SK-N-SH treated with all-trans-retinoic acid at 6 μM for 48 hours (cell line): ENCODE data around the gene TANC1.

Experiments used
- ATAC-seq: fragments of 200-7000 bp; cut with Tn5 transposase; 3 replicates; pipeline ENCODE4 v1.9.1; 2020; ENCODE audit warnings: mild to moderate bottlenecking, moderate library complexity
- BACH2 ChIP-seq: fragments of 250-450 bp; sonication (Bioruptor Pico); IDR thresholded peaks from 2 replicates; pipeline ENCODE4 v1.9.0; 2021; ENCODE audit warnings: mild to moderate bottlenecking, borderline replicate concordance
- CSDC2 ChIP-seq: fragments of 250-450 bp; sonication (Bioruptor Pico); IDR thresholded peaks from 2 replicates; pipeline ENCODE4 v1.5.0; 2020; ENCODE audit warnings: mild to moderate bottlenecking, moderate library complexity
- CSRNP3 ChIP-seq: fragments of 250-450 bp; sonication (Bioruptor Pico); IDR thresholded peaks from 2 replicates; pipeline ENCODE4 v1.5.1; 2021; ENCODE audit warnings: mild to moderate bottlenecking, moderate library complexity
- ESRRG ChIP-seq: fragments of 250-450 bp; sonication (Bioruptor Pico); IDR thresholded peaks from 2 replicates; pipeline ENCODE4 v1.6.1; 2021; ENCODE audit warnings: mild to moderate bottlenecking
- GLIS3 ChIP-seq: fragments of 250-450 bp; sonication (Bioruptor Pico); IDR thresholded peaks from 2 replicates; pipeline ENCODE4 v1.5.0; 2020; ENCODE audit warnings: mild to moderate bottlenecking, moderate library complexity
- ISL1 ChIP-seq: fragments of 250-450 bp; sonication (Bioruptor Pico); IDR thresholded peaks from 2 replicates; pipeline ENCODE4 v2.1.2; 2022; ENCODE audit warnings: mild to moderate bottlenecking, moderate library complexity
- POU6F1 ChIP-seq: fragments of 250-450 bp; sonication (Bioruptor Pico); IDR thresholded peaks from 2 replicates; pipeline ENCODE4 v1.8.0; 2021; ENCODE audit warnings: low read depth, mild to moderate bottlenecking, moderate library complexity, borderline replicate concordance
- PPARA ChIP-seq: fragments of 250-450 bp; sonication (Bioruptor Pico); IDR thresholded peaks from 2 replicates; pipeline ENCODE4 v1.5.0; 2020; ENCODE audit warnings: mild to moderate bottlenecking, borderline replicate concordance
- RARB ChIP-seq: fragments of 250-450 bp; sonication (Bioruptor Pico); IDR thresholded peaks from 2 replicates; pipeline ENCODE4 v1.8.0; 2021; ENCODE audit warnings: mild to moderate bottlenecking, moderate library complexity
- SNAI2 ChIP-seq: fragments of 250-450 bp; sonication (Bioruptor Pico); IDR thresholded peaks from 2 replicates; pipeline ENCODE4 v1.5.0; 2020; ENCODE audit warnings: mild to moderate bottlenecking, moderate library complexity
- TCF4 ChIP-seq: fragments of 250-450 bp; sonication (Bioruptor Pico); IDR thresholded peaks from 2 replicates; pipeline ENCODE4 v1.8.0; 2021; ENCODE audit warnings: mild to moderate bottlenecking, moderate library complexity, borderline replicate concordance
- TOX ChIP-seq: fragments of 250-450 bp; sonication (Bioruptor Pico); IDR thresholded peaks from 2 replicates; pipeline ENCODE4 v1.8.0; 2021; ENCODE audit warnings: mild to moderate bottlenecking, moderate library complexity, borderline replicate concordance
- ZC3H10 ChIP-seq: fragments of 250-450 bp; sonication (Bioruptor Pico); IDR thresholded peaks from 2 replicates; pipeline ENCODE4 v1.5.1; 2021; ENCODE audit warnings: mild to moderate bottlenecking, moderate library complexity
- ZFP30 ChIP-seq: fragments of 450-650 bp; formaldehyde crosslinking; IDR thresholded peaks from 2 replicates; pipeline ENCODE4 v1.5.0; 2022; ENCODE audit warnings: mild to moderate bottlenecking, moderate library complexity
- ZNF565 ChIP-seq: fragments of 450-650 bp; formaldehyde crosslinking; conservative IDR thresholded peaks from 2 replicates; pipeline ENCODE4 v1.5.0; 2020; ENCODE audit warnings: low read depth, mild to moderate bottlenecking, moderate library complexity
- ZNF70 ChIP-seq: fragments of 450-650 bp; formaldehyde crosslinking; IDR thresholded peaks from 2 replicates; pipeline ENCODE4 v1.5.0; 2020; ENCODE audit warnings: mild to moderate bottlenecking, moderate library complexity
- ZNF8 ChIP-seq: fragments of 450-650 bp; formaldehyde crosslinking; IDR thresholded peaks from 2 replicates; pipeline ENCODE4 v1.5.0; 2020; ENCODE audit warnings: mild to moderate bottlenecking, moderate library complexity
- TF ChIP-seq, protein P1 (sequence below): fragments of 250-450 bp; sonication (Bioruptor Pico); IDR thresholded peaks from 2 replicates; pipeline ENCODE4 v1.8.0; 2020; ENCODE audit warnings: mild to moderate bottlenecking, moderate library complexity, borderline replicate concordance
- TF ChIP-seq, protein P2 (sequence below): fragments of 250-450 bp; sonication (Bioruptor Pico); IDR thresholded peaks from 2 replicates; pipeline ENCODE4 v1.5.0; 2020; ENCODE audit warnings: mild to moderate bottlenecking, moderate library complexity

The TANC1 gene

DNA sequence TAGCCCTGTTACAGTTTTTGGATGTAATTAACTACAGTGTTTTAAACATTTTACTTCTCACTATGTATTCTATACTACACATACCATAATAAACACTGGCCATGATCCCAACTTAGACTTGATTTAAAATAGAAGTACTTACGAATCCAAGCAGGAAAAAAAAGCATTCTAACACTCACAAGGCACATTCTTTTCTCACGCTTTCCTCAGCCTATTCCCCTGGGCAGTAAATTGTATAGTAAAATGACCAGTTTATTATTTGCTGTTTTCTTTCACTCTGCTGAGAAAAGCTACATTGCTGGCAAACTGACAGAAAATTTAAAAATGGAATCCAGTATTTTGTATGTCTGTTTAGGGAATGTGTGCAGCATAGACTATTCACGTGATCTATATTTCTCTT is 2.8 kb upstream of the TANC1 start (continued):
- TF ChIP-seq CSDC2 (CRISPR knock-in tag) (no peak), RARB (CRISPR knock-in tag) (no peak), ZNF8 (CRISPR knock-in tag) (no peak)

DNA sequence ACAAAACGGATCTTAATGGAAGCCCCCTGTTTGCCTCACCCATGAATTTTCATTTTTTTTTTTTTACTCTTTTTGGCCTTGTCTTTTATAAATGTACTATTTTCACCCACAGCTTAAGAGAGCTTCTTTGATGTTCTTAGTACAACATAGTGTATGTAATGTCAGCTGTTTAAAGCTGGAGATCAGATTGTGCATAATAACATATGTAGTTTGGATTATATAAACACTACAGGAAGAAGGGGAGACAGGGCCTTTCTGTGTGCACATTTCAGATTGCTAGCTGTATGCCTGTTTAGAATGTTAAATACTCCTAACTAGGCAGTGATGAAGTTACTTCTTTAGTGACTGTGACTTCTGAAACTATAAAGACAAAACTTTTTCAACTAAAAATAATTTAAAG is 2.1 kb upstream of the TANC1 start:
- no peak for ATAC-seq
- TF ChIP-seq ISL1 (peak; percentile 30; the same call in 1 of the 2 replicates), POU6F1 (CRISPR knock-in tag) (no peak)
- TF ChIP-seq, all 23 proteins: peak for 1

GRCh38 chr2:158967114-158967730 is 1.2 kb upstream of the TANC1 start:
- peak; percentile 10 for ATAC-seq
- no peak for TF ChIP-seq TCF4 (CRISPR knock-in tag)
- TF ChIP-seq POU6F1 (CRISPR knock-in tag): no peak
- TF ChIP-seq CSDC2 (CRISPR knock-in tag): no peak
- no peak for TF ChIP-seq CSRNP3 (CRISPR knock-in tag)
- TF ChIP-seq, protein P1, sequence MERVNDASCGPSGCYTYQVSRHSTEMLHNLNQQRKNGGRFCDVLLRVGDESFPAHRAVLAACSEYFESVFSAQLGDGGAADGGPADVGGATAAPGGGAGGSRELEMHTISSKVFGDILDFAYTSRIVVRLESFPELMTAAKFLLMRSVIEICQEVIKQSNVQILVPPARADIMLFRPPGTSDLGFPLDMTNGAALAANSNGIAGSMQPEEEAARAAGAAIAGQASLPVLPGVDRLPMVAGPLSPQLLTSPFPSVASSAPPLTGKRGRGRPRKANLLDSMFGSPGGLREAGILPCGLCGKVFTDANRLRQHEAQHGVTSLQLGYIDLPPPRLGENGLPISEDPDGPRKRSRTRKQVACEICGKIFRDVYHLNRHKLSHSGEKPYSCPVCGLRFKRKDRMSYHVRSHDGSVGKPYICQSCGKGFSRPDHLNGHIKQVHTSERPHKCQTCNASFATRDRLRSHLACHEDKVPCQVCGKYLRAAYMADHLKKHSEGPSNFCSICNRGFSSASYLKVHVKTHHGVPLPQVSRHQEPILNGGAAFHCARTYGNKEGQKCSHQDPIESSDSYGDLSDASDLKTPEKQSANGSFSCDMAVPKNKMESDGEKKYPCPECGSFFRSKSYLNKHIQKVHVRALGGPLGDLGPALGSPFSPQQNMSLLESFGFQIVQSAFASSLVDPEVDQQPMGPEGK (CRISPR knock-in tag): no peak
- no peak for TF ChIP-seq ZNF565 (CRISPR knock-in tag)
- TF ChIP-seq ZC3H10: no peak
- no peak for TF ChIP-seq BACH2 (CRISPR knock-in tag)

DNA sequence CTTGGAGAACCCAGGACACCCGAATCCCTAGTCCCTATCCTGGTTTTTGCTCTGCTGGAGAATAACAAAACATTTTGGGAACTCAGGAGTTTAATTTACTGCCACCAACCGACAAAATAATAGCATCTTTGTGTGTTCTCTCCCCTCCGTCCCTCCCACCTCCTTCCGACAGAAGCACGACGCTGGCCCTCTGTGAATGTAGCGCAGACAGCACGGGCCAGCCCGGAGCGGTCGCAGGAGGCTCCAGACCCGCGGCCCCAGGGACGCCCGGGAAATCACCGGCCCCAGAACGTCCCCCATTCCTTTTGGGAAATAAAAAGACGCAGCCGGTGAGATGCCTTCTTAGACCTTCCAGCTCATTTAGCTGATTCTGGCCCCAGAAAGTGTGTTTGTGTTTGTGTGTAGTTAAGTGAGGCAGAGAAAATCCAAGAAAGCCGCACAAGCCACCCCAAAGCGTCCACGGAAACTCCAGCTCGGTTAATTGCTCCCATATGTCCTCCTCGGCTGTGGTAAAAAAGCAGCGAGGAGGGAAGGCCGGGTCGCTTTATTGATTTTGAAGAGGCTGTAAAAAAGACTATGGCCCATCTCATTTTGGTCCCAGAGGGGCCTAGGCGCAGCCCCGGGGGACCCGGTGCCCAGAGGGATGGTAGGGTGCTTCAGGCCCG is 577 bp upstream of the TANC1 start:
- ATAC-seq: peak; percentile 57
- TF ChIP-seq, protein P2, sequence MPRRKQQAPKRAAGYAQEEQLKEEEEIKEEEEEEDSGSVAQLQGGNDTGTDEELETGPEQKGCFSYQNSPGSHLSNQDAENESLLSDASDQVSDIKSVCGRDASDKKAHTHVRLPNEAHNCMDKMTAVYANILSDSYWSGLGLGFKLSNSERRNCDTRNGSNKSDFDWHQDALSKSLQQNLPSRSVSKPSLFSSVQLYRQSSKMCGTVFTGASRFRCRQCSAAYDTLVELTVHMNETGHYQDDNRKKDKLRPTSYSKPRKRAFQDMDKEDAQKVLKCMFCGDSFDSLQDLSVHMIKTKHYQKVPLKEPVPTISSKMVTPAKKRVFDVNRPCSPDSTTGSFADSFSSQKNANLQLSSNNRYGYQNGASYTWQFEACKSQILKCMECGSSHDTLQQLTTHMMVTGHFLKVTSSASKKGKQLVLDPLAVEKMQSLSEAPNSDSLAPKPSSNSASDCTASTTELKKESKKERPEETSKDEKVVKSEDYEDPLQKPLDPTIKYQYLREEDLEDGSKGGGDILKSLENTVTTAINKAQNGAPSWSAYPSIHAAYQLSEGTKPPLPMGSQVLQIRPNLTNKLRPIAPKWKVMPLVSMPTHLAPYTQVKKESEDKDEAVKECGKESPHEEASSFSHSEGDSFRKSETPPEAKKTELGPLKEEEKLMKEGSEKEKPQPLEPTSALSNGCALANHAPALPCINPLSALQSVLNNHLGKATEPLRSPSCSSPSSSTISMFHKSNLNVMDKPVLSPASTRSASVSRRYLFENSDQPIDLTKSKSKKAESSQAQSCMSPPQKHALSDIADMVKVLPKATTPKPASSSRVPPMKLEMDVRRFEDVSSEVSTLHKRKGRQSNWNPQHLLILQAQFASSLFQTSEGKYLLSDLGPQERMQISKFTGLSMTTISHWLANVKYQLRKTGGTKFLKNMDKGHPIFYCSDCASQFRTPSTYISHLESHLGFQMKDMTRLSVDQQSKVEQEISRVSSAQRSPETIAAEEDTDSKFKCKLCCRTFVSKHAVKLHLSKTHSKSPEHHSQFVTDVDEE: 0 out of 2 replicates have a peak, but pooled peaks have one; percentile 60
- TF ChIP-seq PPARA (CRISPR knock-in tag) (no peak), ZNF565 (CRISPR knock-in tag) (no peak), CSDC2 (CRISPR knock-in tag) (no peak), SNAI2 (CRISPR knock-in tag) (no peak), BACH2 (CRISPR knock-in tag) (no peak), GLIS3 (CRISPR knock-in tag) (no peak), ESRRG (CRISPR knock-in tag) (no peak), TCF4 (CRISPR knock-in tag) (peak; percentile 48; the same call in 1 of the 2 replicates), ZFP30 (no peak), TOX (CRISPR knock-in tag) (no peak), ZNF70 (no peak), CSRNP3 (CRISPR knock-in tag) (no peak)
- TF ChIP-seq, protein P1 (CRISPR knock-in tag): no peak
